Fibroblast of lung (primary cell): ENCODE measurements around the gene FBLN1.

Experiments
- EZH2 ChIP-seq: IDR thresholded peaks from 2 replicates; pipeline ENCODE4 v1.5.1; 2012; ENCODE audit warnings: low read length, control low read depth, mild to moderate bottlenecking; ENCODE audit errors: missing control alignments
- TF ChIP-seq, protein P1 (sequence below), 2 donors: IDR thresholded peaks in 1 of 2; conservative IDR thresholded peaks in 1 of 2; 1 replicate in 1 of 2; 2 replicates in 1 of 2; pipeline ENCODE4 v1.5.1; 2011 to 2012; ENCODE audit warnings: low read length in 2 of 2, control low read depth in 1 of 2, inconsistent platforms in 1 of 2, low read depth in 1 of 2, mild to moderate bottlenecking in 1 of 2

GRCh38 chr22:45458532-45458931 is 44.2 kb upstream of the FBLN1 start:
- TF ChIP-seq, protein P1, sequence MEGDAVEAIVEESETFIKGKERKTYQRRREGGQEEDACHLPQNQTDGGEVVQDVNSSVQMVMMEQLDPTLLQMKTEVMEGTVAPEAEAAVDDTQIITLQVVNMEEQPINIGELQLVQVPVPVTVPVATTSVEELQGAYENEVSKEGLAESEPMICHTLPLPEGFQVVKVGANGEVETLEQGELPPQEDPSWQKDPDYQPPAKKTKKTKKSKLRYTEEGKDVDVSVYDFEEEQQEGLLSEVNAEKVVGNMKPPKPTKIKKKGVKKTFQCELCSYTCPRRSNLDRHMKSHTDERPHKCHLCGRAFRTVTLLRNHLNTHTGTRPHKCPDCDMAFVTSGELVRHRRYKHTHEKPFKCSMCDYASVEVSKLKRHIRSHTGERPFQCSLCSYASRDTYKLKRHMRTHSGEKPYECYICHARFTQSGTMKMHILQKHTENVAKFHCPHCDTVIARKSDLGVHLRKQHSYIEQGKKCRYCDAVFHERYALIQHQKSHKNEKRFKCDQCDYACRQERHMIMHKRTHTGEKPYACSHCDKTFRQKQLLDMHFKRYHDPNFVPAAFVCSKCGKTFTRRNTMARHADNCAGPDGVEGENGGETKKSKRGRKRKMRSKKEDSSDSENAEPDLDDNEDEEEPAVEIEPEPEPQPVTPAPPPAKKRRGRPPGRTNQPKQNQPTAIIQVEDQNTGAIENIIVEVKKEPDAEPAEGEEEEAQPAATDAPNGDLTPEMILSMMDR (conservative IDR thresholded peaks at IDR 0.05 in 1 of 2, IDR thresholded peaks at IDR 0.05 in 1 of 2; ENCODE audit: low read depth in 1 of 2, low read length in 2 of 2) = no peak
- TF ChIP-seq EZH2 = no peak
